Fibroblast of the aortic adventitia (primary cell): ENCODE measurements around the gene EPSTI1. TPM values are rescaled to one million over a fixed set of nuclear protein-coding genes. Genes with fewer than 3 reads are reported as not detected.
A peak's percentile ranks its signal among the peaks of the same experiment; 100 is the strongest.

Experiments
- DNase-seq: peaks from one replicate; pipeline ENCODE4 v3.0.0-alpha.2; 2010; ENCODE audit warnings: low read depth
- H3K4me3 ChIP-seq: 2 replicates; pipeline ENCODE4 v1.5.1; 2011; ENCODE audit warnings: low read depth, mild to moderate bottlenecking, control low read depth, low read length, moderate library complexity
- total RNA-seq: library from RNA; depleted of rRNA; stranded (reverse); fragments of >200 nt; gene quantifications from 2 replicates; pipeline ENCODE4 v1.2.3, GENCODE V29; 2012; ENCODE audit warnings: low replicate concordance
- TF ChIP-seq, protein P1 (sequence below): IDR thresholded peaks from 2 replicates; pipeline ENCODE4 v1.5.1; 2011; ENCODE audit warnings: mild to moderate bottlenecking, low read length, control low read depth, inconsistent platforms; ENCODE audit not compliant: insufficient read depth

Gene EPSTI1
- total RNA-seq, 1 donor: 2.0 TPM

DNA sequence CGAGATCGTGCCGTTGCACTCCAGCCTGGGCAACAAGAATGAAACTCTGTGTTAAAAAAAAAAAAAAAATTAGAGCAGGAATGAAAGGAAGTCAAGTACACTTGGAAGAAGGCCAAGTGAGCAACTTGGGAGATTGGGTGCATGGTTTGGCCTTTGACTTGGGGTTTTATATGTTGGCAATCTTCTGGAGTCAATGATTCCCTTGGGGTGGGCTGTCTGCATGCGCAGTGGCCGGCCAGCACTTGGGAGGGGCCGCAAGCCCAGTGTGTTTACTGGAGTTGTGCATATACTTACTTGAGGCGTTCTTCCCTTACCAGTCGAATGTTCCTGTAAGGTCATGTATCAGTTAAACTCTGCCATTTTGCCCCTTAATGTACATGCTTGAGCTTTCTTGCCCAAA is 106.7 kb downstream of the EPSTI1 start:
- TF ChIP-seq, protein P1, sequence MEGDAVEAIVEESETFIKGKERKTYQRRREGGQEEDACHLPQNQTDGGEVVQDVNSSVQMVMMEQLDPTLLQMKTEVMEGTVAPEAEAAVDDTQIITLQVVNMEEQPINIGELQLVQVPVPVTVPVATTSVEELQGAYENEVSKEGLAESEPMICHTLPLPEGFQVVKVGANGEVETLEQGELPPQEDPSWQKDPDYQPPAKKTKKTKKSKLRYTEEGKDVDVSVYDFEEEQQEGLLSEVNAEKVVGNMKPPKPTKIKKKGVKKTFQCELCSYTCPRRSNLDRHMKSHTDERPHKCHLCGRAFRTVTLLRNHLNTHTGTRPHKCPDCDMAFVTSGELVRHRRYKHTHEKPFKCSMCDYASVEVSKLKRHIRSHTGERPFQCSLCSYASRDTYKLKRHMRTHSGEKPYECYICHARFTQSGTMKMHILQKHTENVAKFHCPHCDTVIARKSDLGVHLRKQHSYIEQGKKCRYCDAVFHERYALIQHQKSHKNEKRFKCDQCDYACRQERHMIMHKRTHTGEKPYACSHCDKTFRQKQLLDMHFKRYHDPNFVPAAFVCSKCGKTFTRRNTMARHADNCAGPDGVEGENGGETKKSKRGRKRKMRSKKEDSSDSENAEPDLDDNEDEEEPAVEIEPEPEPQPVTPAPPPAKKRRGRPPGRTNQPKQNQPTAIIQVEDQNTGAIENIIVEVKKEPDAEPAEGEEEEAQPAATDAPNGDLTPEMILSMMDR: no peak
- DNase-seq: no peak
- no peak overlapping the region for H3K4me3 ChIP-seq

DNA sequence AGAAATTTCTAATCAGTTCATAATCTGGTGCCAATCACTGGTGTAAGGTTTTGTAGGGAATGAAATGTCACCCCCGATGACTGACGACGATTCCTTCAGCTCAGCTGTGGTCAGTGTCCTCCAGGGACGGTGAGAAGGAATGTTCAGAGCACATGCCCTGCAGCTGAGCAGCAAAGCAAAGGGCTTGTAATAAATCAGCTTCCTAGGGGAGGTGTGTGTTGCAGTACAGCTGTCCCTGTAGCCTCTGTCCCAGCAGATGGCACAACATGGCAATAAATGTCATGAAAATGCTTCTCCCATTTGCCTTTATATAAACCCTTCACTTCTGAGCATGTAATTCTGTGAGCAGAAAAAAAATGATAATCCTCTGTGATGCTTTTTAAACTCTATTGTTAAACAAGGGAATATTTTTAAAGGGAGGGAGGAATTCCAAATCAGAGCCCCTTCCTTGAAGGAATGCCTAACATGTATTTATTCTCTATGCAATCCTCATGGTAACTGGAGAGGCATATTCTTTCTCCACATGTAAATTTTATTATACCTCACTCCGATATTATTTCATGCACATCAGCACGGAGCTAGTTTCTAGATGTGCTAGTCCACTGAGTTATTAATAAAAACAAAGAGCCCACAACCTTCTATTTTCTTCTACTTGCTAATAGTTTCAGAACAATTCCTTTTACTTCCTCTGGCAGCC is 108.1 kb downstream of the EPSTI1 start:
- TF ChIP-seq, protein P1: no peak
- DNase-seq: peak; percentile 46
- H3K4me3 ChIP-seq: no peak overlapping the region

DNA sequence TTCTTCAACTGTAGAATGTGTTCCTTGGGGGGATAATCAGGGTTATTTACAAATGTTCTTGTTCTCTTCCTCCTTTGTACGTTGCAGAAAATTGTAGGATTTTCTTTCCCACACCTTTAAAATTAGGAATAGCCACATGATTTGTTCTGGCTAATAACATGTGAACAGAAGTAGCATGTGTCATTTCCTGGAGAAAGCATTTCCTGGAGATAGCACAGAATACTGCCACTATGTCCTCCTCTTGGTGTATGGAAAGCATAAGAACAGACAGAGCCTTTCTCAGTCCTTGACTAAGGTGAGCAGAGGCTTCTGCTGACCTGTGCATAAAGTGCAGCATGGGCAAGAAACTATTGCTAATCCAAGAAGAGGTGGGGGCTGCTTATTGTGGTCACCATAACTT is 108.9 kb downstream of the EPSTI1 start:
- no peak overlapping the region for H3K4me3 ChIP-seq
- DNase-seq: no peak
- TF ChIP-seq, protein P1: no peak

GRCh38 chr13:42880056-42880605 is 111.9 kb downstream of the EPSTI1 start:
- H3K4me3 ChIP-seq: peak overlapping the region; percentile 10
- TF ChIP-seq, protein P1: no peak
- peak; percentile 86 for DNase-seq

GRCh38 chr13:42878721-42879120 is 113.3 kb downstream of the EPSTI1 start:
- TF ChIP-seq, protein P1: no peak
- peak; percentile 67 for DNase-seq
- no peak overlapping the region for H3K4me3 ChIP-seq

GRCh38 chr13:42876887-42877545 is 115.0 kb downstream of the EPSTI1 start:
- DNase-seq: peak; percentile 84

More at GRCh38 chr13:42876887-42877545, 115.0 kb downstream of the EPSTI1 start:
- no peak overlapping the region for H3K4me3 ChIP-seq
- TF ChIP-seq, protein P1: no peak
